GM23338 (cell line): Measurements from ENCODE around the gene HSFX2. TPM values are rescaled to one million over a fixed set of nuclear protein-coding genes. Genes with fewer than 3 reads are reported as not detected.

ENCODE experiments used
- ATAC-seq: fragments of 200-7000 bp; cut with Tn5 transposase; 3 replicates; pipeline ENCODE4 v1.9.1; 2020
- DNase-seq: peaks from one replicate; pipeline ENCODE4 v3.0.0-alpha.2; 2015; ENCODE audit warnings: low spot score
- H2AFZ ChIP-seq: fragments of 200-600 bp; sonication (generic); 2 replicates; pipeline ENCODE4 v1.8.0; 2016; ENCODE audit warnings: antibody characterized with exemption, mild to moderate bottlenecking, moderate library complexity
- H3F3A ChIP-seq: fragments of 200-600 bp; sonication (generic); replicated peaks from 2 replicates; pipeline ENCODE4 v1.8.0; 2017; ENCODE audit warnings: antibody characterized with exemption, mixed run types, low read depth
- H3K27ac ChIP-seq: fragments of 200-600 bp; sonication (generic); 2 replicates; pipeline ENCODE4 v1.6.1; 2016; ENCODE audit warnings: low read depth
- H3K27me3 ChIP-seq: fragments of 200-600 bp; sonication (generic); 2 replicates; pipeline ENCODE4 v1.8.0; 2016; ENCODE audit warnings: mild to moderate bottlenecking, mixed run types, moderate library complexity; ENCODE audit not compliant: insufficient read depth
- H3K36me3 ChIP-seq: fragments of 200-600 bp; sonication (generic); 2 replicates; pipeline ENCODE4 v1.8.0; 2016; ENCODE audit warnings: mild to moderate bottlenecking; ENCODE audit not compliant: insufficient read depth
- H3K4me1 ChIP-seq: fragments of 200-600 bp; sonication (generic); 2 replicates; pipeline ENCODE4 v1.8.0; 2016; ENCODE audit warnings: mild to moderate bottlenecking, moderate library complexity; ENCODE audit not compliant: insufficient read depth
- H3K4me2 ChIP-seq: fragments of 200-600 bp; sonication (generic); 2 replicates; pipeline ENCODE4 v1.7.1; 2017; ENCODE audit warnings: mixed run types
- H3K4me3 ChIP-seq: fragments of 200-600 bp; sonication (generic); 2 replicates; pipeline ENCODE4 v1.6.1; 2016; ENCODE audit warnings: mixed run types
- H3K79me2 ChIP-seq: fragments of 200-600 bp; sonication (generic); replicated peaks from 2 replicates; pipeline ENCODE4 v1.8.0; 2017; ENCODE audit warnings: mild to moderate bottlenecking; ENCODE audit not compliant: insufficient read depth
- H3K9me2 ChIP-seq: fragments of 200-600 bp; sonication (generic); 2 replicates; pipeline ENCODE4 v1.8.0; 2017; ENCODE audit not compliant: insufficient read depth
- H4K20me1 ChIP-seq: fragments of 200-600 bp; sonication (generic); replicated peaks from 2 replicates; pipeline ENCODE4 v1.8.0; 2017; ENCODE audit warnings: mild to moderate bottlenecking; ENCODE audit not compliant: insufficient read depth
- H3K27ac Mint-ChIP-seq: 2 replicates; pipeline ENCODE4 v1.8.0; 2020; ENCODE audit warnings: inconsistent platforms, mild to moderate bottlenecking, moderate library complexity, mixed read lengths
- H3K27me3 Mint-ChIP-seq: 3 replicates; pipeline ENCODE4 v1.8.0; 2022; ENCODE audit warnings: low read depth, mild to moderate bottlenecking, moderate library complexity, mixed read lengths, inconsistent platforms; ENCODE audit not compliant: insufficient read depth, poor library complexity
- H3K36me3 Mint-ChIP-seq: 3 replicates; pipeline ENCODE4 v1.8.0; 2021; ENCODE audit warnings: low read depth, mild to moderate bottlenecking, inconsistent platforms, moderate library complexity, mixed read lengths
- H3K4me1 Mint-ChIP-seq: 3 replicates; pipeline ENCODE4 v1.8.0; 2020; ENCODE audit warnings: mild to moderate bottlenecking, inconsistent platforms, mixed read lengths
- H3K4me3 Mint-ChIP-seq: 3 replicates; pipeline ENCODE4 v1.8.0; 2021; ENCODE audit warnings: moderate library complexity, mild to moderate bottlenecking, inconsistent platforms, mixed read lengths
- H3K9me3 Mint-ChIP-seq: 3 replicates; pipeline ENCODE4 v1.8.0; 2020; ENCODE audit warnings: moderate library complexity, mild to moderate bottlenecking, inconsistent platforms, mixed read lengths
- CREB1 ChIP-seq: fragments of 250-450 bp; sonication (Bioruptor Pico); IDR thresholded peaks from 2 replicates; pipeline ENCODE4 v1.5.0; 2020; ENCODE audit warnings: low read depth, mild to moderate bottlenecking, moderate library complexity
- JUNB ChIP-seq: IDR thresholded peaks from one replicate; pipeline ENCODE4 v1.6.1; 2016; ENCODE audit warnings: antibody characterized with exemption; ENCODE audit not compliant: unreplicated experiment
- NANOG ChIP-seq: IDR thresholded peaks from 2 replicates; pipeline ENCODE4 v1.6.1; 2016; ENCODE audit warnings: antibody characterized with exemption, borderline replicate concordance
- POLR2AphosphoS5 ChIP-seq: IDR thresholded peaks from 2 replicates; pipeline ENCODE4 v1.6.1; 2016; ENCODE audit warnings: antibody characterized with exemption, low read depth
- STAT1 ChIP-seq: IDR thresholded peaks from one replicate; pipeline ENCODE4 v1.6.1; 2016; ENCODE audit warnings: antibody characterized with exemption; ENCODE audit not compliant: unreplicated experiment
- ZNF114 ChIP-seq: fragments of 250-450 bp; sonication (Bioruptor Pico); IDR thresholded peaks from 2 replicates; pipeline ENCODE4 v1.5.0; 2020; ENCODE audit warnings: mild to moderate bottlenecking, moderate library complexity
- polyA plus RNA-seq: library from polyadenylated mRNA; unstranded; fragments of >200 nt; fragmentation: Nextera tagmentation; extraction: Ambion mirVana; gene quantifications from 2 replicates; pipeline ENCODE4 v1.2.1, GENCODE V29; 2016
- total RNA-seq: library from RNA; depleted of rRNA; stranded (reverse); fragments of >200 nt; shearing (Covaris generic); gene quantifications from 2 replicates; pipeline ENCODE4 v1.2.3, GENCODE V29; 2014
- TF ChIP-seq, protein P1 (sequence below): fragments of 250-450 bp; sonication (Bioruptor Pico); IDR thresholded peaks from 2 replicates; pipeline ENCODE4 v1.5.0; 2020; ENCODE audit warnings: mild to moderate bottlenecking, moderate library complexity
- TF ChIP-seq, protein P2 (sequence below): IDR thresholded peaks from 2 replicates; pipeline ENCODE4 v1.6.1; 2016; ENCODE audit warnings: antibody characterized with exemption

The HSFX2 gene
- total and polyA plus RNA-seq, 2 experiments from 2014 or later, result 0.29 TPM; not detected in 1

DNA sequence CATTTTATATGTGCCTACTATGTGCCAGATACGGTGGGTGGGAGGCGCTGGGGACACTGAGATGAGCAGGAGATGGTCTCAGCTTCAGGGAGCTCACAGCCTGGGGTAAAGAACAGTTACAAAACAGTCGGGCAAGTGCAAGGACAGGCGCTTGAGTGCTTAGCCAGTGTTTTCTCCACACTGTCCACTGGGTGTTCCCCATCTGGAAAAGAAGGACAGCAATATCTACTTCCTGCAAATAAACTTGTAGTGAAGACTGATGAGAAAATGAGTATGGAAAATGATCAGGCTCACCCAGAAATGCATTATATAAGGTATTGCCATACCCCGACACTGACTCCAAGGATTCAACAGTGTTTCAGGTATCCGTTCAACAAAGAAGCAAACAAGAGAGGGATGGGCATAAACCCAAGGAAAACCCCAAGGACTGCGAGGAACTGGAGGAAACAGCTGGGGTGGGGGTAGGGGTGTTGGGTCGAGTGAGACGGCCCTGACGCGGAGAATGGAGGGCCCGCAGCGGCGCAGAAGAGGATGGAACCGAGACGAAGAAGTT, 35.6 kb upstream of the HSFX2 start (continued):
- TF ChIP-seq, protein P1, sequence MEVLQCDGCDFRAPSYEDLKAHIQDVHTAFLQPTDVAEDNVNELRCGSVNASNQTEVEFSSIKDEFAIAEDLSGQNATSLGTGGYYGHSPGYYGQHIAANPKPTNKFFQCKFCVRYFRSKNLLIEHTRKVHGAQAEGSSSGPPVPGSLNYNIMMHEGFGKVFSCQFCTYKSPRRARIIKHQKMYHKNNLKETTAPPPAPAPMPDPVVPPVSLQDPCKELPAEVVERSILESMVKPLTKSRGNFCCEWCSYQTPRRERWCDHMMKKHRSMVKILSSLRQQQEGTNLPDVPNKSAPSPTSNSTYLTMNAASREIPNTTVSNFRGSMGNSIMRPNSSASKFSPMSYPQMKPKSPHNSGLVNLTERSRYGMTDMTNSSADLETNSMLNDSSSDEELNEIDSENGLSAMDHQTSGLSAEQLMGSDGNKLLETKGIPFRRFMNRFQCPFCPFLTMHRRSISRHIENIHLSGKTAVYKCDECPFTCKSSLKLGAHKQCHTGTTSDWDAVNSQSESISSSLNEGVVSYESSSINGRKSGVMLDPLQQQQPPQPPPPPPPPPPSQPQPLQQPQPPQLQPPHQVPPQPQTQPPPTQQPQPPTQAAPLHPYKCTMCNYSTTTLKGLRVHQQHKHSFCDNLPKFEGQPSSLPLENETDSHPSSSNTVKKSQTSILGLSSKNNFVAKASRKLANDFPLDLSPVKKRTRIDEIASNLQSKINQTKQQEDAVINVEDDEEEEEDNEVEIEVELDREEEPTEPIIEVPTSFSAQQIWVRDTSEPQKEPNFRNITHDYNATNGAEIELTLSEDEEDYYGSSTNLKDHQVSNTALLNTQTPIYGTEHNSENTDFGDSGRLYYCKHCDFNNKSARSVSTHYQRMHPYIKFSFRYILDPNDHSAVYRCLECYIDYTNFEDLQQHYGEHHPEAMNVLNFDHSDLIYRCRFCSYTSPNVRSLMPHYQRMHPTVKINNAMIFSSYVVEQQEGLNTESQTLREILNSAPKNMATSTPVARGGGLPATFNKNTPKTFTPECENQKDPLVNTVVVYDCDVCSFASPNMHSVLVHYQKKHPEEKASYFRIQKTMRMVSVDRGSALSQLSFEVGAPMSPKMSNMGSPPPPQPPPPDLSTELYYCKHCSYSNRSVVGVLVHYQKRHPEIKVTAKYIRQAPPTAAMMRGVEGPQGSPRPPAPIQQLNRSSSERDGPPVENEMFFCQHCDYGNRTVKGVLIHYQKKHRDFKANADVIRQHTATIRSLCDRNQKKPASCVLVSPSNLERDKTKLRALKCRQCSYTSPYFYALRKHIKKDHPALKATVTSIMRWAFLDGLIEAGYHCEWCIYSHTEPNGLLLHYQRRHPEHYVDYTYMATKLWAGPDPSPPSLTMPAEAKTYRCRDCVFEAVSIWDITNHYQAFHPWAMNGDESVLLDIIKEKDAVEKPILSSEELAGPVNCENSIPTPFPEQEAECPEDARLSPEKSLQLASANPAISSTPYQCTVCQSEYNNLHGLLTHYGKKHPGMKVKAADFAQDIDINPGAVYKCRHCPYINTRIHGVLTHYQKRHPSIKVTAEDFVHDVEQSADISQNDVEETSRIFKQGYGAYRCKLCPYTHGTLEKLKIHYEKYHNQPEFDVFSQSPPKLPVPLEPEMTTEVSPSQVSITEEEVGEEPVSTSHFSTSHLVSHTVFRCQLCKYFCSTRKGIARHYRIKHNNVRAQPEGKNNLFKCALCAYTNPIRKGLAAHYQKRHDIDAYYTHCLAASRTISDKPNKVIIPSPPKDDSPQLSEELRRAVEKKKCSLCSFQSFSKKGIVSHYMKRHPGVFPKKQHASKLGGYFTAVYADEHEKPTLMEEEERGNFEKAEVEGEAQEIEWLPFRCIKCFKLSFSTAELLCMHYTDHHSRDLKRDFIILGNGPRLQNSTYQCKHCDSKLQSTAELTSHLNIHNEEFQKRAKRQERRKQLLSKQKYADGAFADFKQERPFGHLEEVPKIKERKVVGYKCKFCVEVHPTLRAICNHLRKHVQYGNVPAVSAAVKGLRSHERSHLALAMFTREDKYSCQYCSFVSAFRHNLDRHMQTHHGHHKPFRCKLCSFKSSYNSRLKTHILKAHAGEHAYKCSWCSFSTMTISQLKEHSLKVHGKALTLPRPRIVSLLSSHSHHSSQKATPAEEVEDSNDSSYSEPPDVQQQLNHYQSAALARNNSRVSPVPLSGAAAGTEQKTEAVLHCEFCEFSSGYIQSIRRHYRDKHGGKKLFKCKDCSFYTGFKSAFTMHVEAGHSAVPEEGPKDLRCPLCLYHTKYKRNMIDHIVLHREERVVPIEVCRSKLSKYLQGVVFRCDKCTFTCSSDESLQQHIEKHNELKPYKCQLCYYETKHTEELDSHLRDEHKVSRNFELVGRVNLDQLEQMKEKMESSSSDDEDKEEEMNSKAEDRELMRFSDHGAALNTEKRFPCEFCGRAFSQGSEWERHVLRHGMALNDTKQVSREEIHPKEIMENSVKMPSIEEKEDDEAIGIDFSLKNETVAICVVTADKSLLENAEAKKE (CRISPR knock-in tag), result no peak
- no peak for TF ChIP-seq POLR2AphosphoS5
- TF ChIP-seq STAT1, result no peak
- no peak for TF ChIP-seq ZNF114 (CRISPR knock-in tag)
- TF ChIP-seq, protein P2, sequence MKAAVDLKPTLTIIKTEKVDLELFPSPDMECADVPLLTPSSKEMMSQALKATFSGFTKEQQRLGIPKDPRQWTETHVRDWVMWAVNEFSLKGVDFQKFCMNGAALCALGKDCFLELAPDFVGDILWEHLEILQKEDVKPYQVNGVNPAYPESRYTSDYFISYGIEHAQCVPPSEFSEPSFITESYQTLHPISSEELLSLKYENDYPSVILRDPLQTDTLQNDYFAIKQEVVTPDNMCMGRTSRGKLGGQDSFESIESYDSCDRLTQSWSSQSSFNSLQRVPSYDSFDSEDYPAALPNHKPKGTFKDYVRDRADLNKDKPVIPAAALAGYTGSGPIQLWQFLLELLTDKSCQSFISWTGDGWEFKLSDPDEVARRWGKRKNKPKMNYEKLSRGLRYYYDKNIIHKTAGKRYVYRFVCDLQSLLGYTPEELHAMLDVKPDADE, result no peak

- Histone ChIP-seq H3F3A (no peaks in the 10 kb centered on the region), H3K4me1 (peaks cover 17% of the 10 kb centered on the region; the same call in 1 of the 2 replicates), H3K79me2 (peaks cover 48% of the 10 kb centered on the region), H3K4me3 (peak overlapping the region; percentile 65; the same call in 1 of the 2 replicates), H3K27me3 (peaks cover 11% of the 10 kb centered on the region), H3K4me2 (peak overlapping the region; percentile 86), H3K27ac (no peak overlapping the region), H3K9me2 (no peaks in the 10 kb centered on the region), H2AFZ (no peak overlapping the region), H3K36me3 (no peaks in the 10 kb centered on the region), H4K20me1 (0 out of 2 replicates have a peak, but pooled peaks cover 6% of the 10 kb centered on the region)
- ATAC-seq (no peak), DNase-seq (no peak)
- Mint-ChIP-seq H3K4me1 (peaks cover 40% of the 10 kb centered on the region), H3K9me3 (no peaks in the 10 kb centered on the region; the same call in 2 of the 3 replicates), H3K27ac (no peak overlapping the region), H3K36me3 (no peaks in the 10 kb centered on the region), H3K4me3 (peak overlapping the region; percentile 94), H3K27me3 (peaks cover 10% of the 10 kb centered on the region)
- TF ChIP-seq JUNB (no peak), CREB1 (CRISPR knock-in tag) (no peak), POLR2AphosphoS5 (no peak), NANOG (no peak)
- TF ChIP-seq, protein P1 (CRISPR knock-in tag), result no peak
Measured at GRCh38 chrX:149629730-149630387, 34.7 kb upstream of the HSFX2 start.
